Activated naive CD4-positive, alpha-beta T cell treated with Interleukin-2 at 50 U/mL for 16 hours (primary cell): ENCODE results near the gene STX19.
A peak's percentile ranks its signal among the peaks of the same experiment; 100 is the strongest.
"Not testable (repeated sequence)": the region's sequence is repeated elsewhere in the genome, so short reads cannot be mapped to it uniquely, and the experiment has no call there.

Experiments used
- DNase-seq: peaks from one replicate; pipeline ENCODE4 v3.0.0-alpha.2; 2020

The STX19 gene, protein sequence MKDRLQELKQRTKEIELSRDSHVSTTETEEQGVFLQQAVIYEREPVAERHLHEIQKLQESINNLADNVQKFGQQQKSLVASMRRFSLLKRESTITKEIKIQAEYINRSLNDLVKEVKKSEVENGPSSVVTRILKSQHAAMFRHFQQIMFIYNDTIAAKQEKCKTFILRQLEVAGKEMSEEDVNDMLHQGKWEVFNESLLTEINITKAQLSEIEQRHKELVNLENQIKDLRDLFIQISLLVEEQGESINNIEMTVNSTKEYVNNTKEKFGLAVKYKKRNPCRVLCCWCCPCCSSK

DNA sequence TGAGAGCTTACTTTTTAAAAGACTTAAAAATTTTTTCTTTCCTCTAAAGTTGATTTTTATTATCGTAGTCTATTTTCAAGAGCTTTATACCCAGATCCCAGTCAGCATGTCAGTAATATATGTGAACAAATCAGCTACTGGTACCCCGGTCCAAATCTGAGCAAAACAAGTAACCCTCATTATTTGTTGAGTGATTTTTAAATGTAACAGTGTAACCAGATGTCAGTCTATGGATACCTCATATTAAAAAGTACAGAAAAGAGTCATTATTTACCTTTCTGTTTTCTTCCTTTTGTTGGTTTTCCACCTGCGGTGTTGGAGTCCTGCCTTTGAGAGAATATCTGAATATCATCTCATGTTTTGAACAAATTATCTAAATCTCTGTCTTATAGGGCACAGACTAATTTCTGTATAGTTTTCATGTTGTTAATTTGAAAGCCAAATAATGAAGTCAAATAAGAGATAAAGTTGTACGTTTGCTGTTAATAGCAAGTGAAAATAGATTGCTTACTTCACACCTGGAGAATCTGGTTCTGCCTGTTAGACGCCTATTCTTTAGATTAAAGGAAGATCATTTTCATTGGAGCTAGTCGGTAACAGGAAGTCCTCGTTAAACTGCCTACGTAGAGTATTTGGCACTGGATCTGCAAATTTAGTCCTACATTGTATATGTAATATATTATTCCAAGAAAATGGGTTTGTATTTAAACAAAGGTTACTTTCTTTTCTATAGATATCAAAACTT lies at the start of gene STX19:
Gene STX19 (minus strand): TSS at position 505 of the 745 bp plus-strand sequence. CDS start 13,328 bp downstream, outside the sequence.
- no peak for DNase-seq

GRCh38 chr3:94076055-94076454 lies 47.7 kb upstream of the STX19 start:
- DNase-seq = no peak

DNA sequence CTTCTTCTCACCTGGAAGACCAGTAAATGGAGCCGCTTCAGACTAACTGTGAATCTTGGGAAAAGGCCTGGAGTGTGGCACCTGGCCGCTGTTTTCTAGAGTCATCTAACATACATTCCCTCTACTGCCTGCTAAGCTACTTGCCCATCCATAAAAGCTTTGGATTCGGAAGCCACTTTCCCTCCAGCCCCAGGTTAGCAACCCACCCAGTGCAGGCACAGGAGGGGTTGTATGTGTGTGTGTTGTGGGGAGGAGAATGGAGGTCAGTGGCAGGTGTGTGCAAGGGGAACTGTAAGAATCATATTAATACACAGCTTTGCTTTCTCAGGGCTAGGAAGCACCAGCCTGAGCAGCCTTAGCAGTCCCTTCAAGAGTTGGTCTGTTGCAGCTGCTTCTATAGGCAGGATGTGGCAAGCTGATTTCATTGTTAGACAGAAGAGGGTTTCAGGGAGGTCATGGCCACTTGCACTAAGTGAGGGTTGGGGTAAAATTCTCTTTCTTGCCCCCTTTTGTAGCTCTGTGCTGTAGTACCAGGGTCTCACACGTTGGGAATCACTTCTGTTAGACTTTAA lies 43.4 kb upstream of the STX19 start:
- no peak for DNase-seq

GRCh38 chr3:94070341-94070911 lies 42.0 kb upstream of the STX19 start:
- no peak for DNase-seq

GRCh38 chr3:94069194-94069813 lies 40.9 kb upstream of the STX19 start:
- DNase-seq = no peak

- no peak for DNase-seq
Observed at GRCh38 chr3:94066506-94067500, 38.4 kb upstream of the STX19 start.

GRCh38 chr3:94065819-94066480 lies 37.6 kb upstream of the STX19 start:
- no peak for DNase-seq

DNA sequence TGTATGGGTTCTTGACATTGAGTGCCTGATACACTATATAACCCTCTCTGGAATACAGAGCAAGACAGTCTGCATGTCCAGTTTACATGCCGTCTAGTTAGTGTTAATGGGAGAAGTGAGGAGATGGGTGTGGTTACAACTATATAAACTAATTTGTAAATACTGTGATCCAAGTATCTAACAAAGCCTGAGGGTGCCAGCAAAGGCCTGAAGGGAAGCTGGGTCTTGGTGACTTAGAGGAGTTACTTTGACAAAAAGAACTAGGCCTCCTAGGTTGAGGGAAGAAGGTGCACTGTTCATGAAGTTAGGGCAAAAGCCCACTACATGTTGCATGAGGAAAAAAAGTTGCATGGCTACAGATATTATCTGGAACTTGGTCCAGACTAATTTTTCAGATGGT lies 36.7 kb upstream of the STX19 start:
- no peak for DNase-seq

- DNase-seq = no peak
Observed at GRCh38 chr3:94064243-94064860, 36.0 kb upstream of the STX19 start.

DNA sequence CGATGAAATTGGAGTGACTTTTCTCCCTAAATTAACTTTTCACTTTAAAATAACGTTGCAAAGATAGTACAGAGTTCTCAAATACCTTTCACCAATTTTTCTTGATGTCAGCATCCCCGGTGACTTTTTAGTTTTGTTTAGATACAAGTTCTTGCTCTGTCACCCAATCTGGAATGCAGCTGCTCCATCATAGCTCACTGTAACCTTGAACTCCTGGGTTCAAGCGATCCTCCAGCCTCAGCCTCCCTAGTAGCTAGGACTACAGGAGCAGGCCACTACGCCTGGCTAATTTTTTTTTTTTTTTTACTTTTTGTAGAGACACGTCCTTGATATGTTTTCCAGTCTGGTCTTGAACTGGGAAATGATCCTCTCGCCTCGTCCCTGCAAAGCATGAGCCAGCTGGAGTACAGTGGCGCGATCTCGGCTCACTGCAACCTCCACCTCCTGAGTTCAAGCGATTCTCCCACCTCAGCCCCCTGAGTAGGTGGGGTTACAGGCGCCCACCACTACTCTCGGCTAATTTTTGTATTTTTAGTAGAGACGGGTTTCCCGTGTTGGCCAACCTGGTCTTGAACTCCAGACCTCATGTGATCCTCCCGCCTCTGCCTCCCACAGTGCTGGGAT lies 35.2 kb upstream of the STX19 start:
- no peak for DNase-seq

GRCh38 chr3:94062513-94063404 lies 34.4 kb upstream of the STX19 start, which contains the start of the genes DHFR2 and NSUN3:
DHFR2 (minus strand) TSS chr3:94062916; CDS start chr3:94061511, 1,405 bp downstream.
NSUN3 (plus strand) TSS chr3:94063061; CDS start chr3:94063127, 66 bp downstream.
- DNase-seq = peak; percentile 80

DNA sequence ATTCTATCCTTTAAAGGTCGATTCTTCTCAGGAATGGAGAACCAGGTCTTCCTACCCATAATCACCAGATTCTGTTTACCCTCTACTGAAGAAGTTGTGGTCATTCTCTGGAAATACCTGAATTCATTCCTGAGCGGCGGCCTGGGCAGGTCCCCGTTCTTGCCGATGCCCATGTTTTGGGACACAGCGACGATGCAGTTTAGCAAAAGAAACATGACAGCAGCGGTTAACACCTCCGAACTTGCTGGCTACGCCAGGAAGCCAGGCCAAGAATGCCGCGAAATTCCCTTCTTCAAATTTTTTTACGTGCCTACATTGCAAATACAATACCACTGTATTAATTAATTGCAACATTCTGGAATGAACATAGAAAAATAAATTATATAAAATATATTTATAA lies 32.9 kb upstream of the STX19 start:
- no peak for DNase-seq

- no peak for DNase-seq
Observed at GRCh38 chr3:94050546-94050945, 22.1 kb upstream of the STX19 start.

DNA sequence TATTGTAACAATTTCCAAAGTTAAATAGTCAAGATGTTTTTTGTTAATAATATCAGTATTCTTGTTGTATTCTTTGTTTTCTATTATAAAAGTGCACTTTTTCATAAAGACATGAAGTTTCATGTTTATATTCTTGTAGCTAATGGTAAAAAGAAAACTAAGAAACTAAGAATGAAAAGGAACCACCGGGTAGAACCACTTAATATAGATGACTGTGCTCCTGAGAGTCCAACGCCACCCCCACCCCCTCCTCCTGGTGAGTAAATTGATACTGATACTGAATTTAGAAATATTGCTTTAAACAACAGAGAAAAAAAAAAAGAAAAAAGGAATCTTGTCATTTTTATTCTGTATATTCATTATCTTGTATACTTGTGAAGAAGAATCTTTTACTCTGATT lies 20.9 kb upstream of the STX19 start:
- no peak for DNase-seq

- no peak for DNase-seq
Observed at GRCh38 chr3:94046533-94046932, 18.1 kb upstream of the STX19 start.

- not testable (repeated sequence) for DNase-seq
Observed at GRCh38 chr3:94044100-94044936, 15.9 kb upstream of the STX19 start.

- no peak for DNase-seq
Observed at GRCh38 chr3:94043285-94043684, 14.9 kb upstream of the STX19 start.

- DNase-seq = no peak
Observed at GRCh38 chr3:94036909-94037507, 8.6 kb upstream of the STX19 start.
